HG02571 (cell line): ENCODE results near the gene GINS3.
A peak's percentile ranks its signal among the peaks of the same experiment; 100 is the strongest.
"Not testable (repeated sequence)": the region's sequence is repeated elsewhere in the genome, so short reads cannot be mapped to it uniquely, and the experiment has no call there.

Experiments
- ATAC-seq: cut with Tn5 transposase; IDR thresholded peaks from one replicate; pipeline ENCODE4 v1.9.1; 2021; ENCODE audit warnings: mild to moderate bottlenecking, moderate library complexity; ENCODE audit not compliant: unreplicated experiment

The GINS3 gene

GRCh38 chr16:58385218-58385773 lies 7.0 kb upstream of the GINS3 start:
- no peak for ATAC-seq

DNA sequence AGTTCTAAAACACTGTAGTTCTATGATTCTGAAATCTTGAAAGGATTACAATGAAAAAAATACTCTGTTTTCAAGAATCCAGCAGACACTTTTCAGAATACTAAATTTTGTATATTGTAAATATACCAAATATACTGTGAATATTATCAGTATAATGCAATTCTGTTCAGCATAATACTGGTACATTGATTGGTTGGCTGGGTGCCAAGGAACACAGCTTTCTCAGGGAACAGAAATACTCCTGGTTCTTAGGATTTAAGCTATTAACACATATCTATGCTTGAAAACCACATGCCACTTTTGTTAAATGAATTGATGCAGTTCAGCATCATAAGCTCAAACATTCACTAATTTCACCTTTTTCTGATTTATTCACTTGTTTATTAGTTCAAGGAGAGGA lies 2.5 kb upstream of the GINS3 start:
- no peak for ATAC-seq

- ATAC-seq, result peak; percentile 22
Observed at GRCh38 chr16:58393138-58393504, 850 bp downstream of the GINS3 start.

GRCh38 chr16:58396897-58397296 lies 4.6 kb downstream of the GINS3 start:
- not testable (repeated sequence) for ATAC-seq

DNA sequence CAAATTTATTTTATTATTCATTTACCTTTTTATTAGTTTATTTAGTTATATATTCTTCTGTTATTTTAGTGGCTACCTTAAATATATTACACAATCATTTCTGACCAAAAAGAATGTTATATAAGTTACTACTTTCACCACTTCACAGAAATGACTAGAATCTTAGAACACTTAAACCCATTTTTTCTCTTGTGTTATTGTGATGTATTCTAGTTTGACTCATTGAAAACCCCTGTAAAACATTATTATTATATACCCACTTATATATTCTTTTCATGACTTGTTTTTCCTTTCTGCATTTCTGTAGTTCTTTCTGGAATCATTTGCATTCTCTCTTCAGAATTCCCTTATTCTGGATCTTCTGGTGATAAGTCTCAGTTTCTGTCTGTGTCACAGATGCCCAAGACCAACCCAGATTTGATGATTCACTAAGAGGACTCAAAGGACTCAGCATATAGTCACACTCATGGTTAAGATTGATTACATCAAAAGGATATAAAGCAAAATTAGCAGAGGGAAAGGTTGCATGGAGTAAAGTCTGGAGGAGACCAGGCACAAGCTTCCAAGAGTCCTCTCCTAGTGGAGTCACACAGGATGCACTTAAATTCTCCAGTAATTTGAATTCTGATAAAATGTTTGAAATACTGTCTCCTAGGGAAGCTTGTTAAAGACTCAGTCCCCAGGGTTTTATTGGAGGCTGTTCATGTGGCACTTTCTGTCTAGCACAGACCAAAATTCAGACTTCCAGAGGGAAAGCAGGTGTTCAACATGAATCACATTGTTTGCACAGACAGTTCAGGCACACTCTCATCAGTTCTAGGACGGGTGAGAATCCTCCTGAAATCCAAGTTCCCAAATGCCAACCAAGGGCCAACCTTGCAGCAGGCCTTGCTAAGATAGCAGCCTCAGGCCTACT lies 7.7 kb downstream of the GINS3 start:
- no peak for ATAC-seq

DNA sequence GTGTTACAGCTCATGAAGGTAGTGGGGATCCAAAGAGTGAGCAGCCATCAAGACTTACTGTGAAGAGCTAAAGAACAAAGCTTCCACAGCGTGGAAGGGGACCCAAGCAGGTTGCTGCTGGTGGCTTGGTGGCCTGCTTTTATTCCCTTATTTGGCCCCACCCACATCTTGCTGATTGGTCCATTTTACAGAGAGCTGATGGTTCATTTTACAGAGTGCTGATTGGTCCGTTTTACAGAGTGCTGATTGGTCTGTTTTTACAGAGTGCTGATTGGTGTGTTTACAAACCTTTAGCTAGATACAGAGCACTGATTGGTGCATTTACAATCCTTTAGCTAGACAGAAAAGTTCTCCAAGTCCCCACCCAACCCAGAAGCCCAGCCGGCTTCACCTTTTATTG lies 9.0 kb downstream of the GINS3 start:
- not testable (repeated sequence) for ATAC-seq

- no peak for ATAC-seq
Observed at GRCh38 chr16:58402796-58403195, 10.5 kb downstream of the GINS3 start.

DNA sequence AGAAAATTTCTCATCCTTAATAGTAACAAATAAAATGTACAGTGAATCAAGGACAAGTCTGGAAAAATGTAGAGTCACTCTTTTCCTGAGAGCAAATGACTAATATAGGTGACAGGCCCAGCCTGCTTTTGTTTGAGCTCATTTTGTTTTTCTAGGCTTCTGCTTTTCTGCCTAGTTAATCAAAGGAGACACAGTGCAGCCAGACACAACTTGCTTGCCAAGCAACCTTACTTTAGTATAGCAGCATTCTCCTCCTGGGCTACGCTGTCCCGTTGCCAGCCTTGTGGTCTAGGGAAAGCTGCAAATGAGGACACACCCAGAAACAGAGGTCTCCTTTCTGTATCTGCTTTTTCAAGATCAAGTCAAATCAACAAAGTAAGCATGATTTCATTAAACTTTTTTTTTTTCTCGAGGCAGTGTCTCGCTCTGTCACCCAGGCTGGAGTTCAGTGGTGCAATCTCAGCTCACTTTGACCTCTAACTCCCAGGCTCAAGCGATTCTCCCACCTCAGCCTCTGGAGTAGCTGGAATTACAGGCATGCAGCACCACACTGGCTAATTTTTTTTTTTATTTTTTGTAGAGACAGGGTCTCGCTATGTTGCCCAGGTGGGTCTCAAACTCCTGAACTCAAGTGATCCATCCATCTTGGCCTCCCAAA lies 17.2 kb downstream of the GINS3 start:
- no peak for ATAC-seq

DNA sequence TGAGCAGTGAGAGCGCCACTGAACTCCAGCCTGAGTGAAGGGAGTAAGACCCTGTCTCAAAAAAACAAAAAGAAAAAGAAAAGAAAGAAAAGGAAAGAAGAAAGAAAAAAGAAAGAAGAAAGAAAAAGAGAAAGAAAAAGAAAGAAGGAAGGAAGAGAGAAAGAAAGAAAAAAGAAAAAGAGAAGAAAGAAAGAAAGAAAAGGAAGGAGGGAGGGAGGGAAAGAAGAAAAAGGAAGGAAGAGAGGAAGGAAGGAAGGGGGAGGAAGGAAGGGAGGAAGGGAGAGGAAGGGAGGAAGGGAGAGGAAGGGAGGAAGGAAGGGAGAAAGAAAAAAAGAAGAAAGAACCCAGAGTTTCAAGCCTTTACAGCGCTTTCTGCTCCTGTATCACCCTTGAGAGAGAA lies 19.1 kb downstream of the GINS3 start:
- ATAC-seq, result no peak

GRCh38 chr16:58411736-58412614 lies 19.7 kb downstream of the GINS3 start:
- ATAC-seq, result no peak

GRCh38 chr16:58412615-58412970 lies 20.3 kb downstream of the GINS3 start:
- not testable (repeated sequence) for ATAC-seq

DNA sequence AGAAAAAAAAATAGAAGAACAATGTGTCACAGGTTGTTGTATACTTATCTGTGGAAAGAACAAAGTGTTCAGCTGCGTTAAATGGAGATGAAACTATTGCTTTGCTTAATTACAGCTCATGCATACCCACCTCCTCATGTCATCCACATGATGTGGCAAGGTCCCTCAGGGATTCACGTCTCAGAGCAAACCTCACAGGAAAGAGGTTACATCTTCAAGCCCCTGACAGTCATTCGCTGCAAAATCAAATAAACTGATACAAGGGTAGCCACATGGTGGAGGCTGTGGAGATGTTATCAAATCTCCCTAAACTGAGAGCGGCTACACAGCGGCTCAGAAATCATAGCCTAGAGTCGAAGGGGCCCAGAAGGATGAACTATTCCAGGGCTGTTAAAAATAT lies 21.1 kb downstream of the GINS3 start:
- no peak for ATAC-seq

DNA sequence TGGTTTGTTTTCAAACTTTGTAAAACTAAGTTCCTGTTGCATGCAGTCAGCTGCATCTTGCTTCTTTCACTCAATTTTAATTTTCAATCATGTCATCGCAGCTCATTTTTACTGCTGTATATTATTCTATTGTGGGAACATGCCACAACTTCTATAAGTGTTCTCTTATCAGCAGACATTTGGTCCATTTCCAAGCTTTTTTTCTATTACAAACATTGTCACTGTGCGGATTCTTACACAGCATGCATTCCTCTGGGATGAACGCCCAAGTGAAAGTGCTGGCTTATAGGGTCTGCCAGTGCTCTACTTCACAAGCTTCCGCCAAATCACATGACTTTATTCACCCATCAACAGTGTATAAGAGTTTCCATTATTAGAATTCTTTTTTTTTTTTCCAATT lies 22.7 kb downstream of the GINS3 start:
- ATAC-seq, result no peak

GRCh38 chr16:58415961-58416360 lies 23.7 kb downstream of the GINS3 start:
- ATAC-seq, result not testable (repeated sequence)

GRCh38 chr16:58417035-58417434 lies 24.8 kb downstream of the GINS3 start:
- ATAC-seq, result no peak

- no peak for ATAC-seq
Observed at GRCh38 chr16:58417600-58417999, 25.3 kb downstream of the GINS3 start.

GRCh38 chr16:58418026-58418425 lies 25.8 kb downstream of the GINS3 start:
- no peak for ATAC-seq

DNA sequence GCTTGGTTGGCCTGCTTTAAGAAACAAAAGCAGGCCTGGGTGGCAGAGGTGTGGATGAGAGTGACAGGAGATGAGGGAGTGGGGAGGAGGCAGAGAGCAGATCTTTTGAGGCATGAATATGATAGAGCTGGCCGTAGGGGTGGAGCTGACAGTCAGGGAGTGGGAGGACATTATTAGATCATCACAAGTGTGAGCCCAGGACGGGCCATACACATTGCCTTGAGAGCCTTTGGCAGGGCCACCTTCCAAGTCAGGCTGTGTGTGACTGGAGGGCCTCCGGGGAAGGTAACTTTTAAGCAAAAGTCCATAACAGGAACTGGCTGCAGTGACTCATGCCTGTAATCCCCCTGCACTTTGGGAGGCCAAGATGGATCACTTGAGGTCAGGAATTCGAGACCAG lies 26.3 kb downstream of the GINS3 start:
- no peak for ATAC-seq

- no peak for ATAC-seq
Observed at GRCh38 chr16:58419241-58419990, 27.1 kb downstream of the GINS3 start.

- no peak for ATAC-seq
Observed at GRCh38 chr16:58421059-58421458, 28.8 kb downstream of the GINS3 start.
